Spleen (tissue), 11 donors: ENCODE measurements around the gene SMCHD1. TPM values are rescaled to one million over a fixed set of nuclear protein-coding genes. Genes with fewer than 3 reads are reported as not detected.
A peak's percentile ranks its signal among the peaks of the same experiment; 100 is the strongest.

Experiments used
- DNase-seq: peaks from one replicate; pipeline ENCODE4 v3.0.0-alpha.2; 2020
- H3K27ac ChIP-seq, 8 donors: fragments of 200-600 bp; sonication (generic) in 7 of 8; 1 replicate in 4 of 8; 2 replicates in 4 of 8; pipeline versions ENCODE4 v1.5.0 to v1.8.0; 2016 to 2021; ENCODE audit warnings: inconsistent platforms in 4 of 8, mild to moderate bottlenecking in 4 of 8, moderate library complexity in 1 of 8
- H3K27me3 ChIP-seq, 7 donors: fragments of 200-600 bp; sonication (generic) in 6 of 7; replicated peaks in 1 of 7; 1 replicate in 4 of 7; 2 replicates in 3 of 7; pipeline versions ENCODE4 v1.5.0 to v1.8.0; 2016 to 2021; ENCODE audit warnings: inconsistent platforms in 3 of 7, mild to moderate bottlenecking in 1 of 7
- H3K36me3 ChIP-seq, 6 donors: fragments of 200-600 bp; sonication (generic) in 5 of 6; 1 replicate in 4 of 6; 2 replicates in 2 of 6; pipeline versions ENCODE4 v1.5.0 to v1.8.0; 2016 to 2021; ENCODE audit warnings: inconsistent platforms in 2 of 6
- H3K4me1 ChIP-seq, 6 donors: fragments of 200-600 bp; sonication (generic) in 5 of 6; 1 replicate in 3 of 6; 2 replicates in 3 of 6; pipeline versions ENCODE4 v1.5.0 to v1.8.0; 2016 to 2021; ENCODE audit warnings: inconsistent platforms in 3 of 6
- H3K4me3 ChIP-seq, 8 donors: fragments of 200-600 bp; sonication (generic) in 7 of 8; 1 replicate in 4 of 8; 2 replicates in 4 of 8; pipeline versions ENCODE4 v1.5.0 to v1.8.0; 2016 to 2021; ENCODE audit warnings: inconsistent platforms in 4 of 8, mild to moderate bottlenecking in 4 of 8, moderate library complexity in 2 of 8
- H3K9me3 ChIP-seq, 8 donors: fragments of 200-600 bp; sonication (generic) in 7 of 8; 1 replicate in 4 of 8; 2 replicates in 4 of 8; pipeline versions ENCODE4 v1.5.0 to v1.8.0; 2016 to 2021; ENCODE audit warnings: inconsistent platforms in 4 of 8
- POLR2A ChIP-seq, 3 donors: fragments of 450-650 bp; IDR thresholded peaks; one replicate each; pipeline ENCODE4 v1.5.1; 2017; ENCODE audit warnings: antibody characterized with exemption in 3 of 3, mild to moderate bottlenecking in 1 of 3
- POLR2AphosphoS5 ChIP-seq, 3 donors: sonication (generic); formaldehyde crosslinking; IDR thresholded peaks; one replicate each; pipeline ENCODE4 v1.5.1; 2017; ENCODE audit warnings: antibody characterized with exemption in 3 of 3
- WGBS, 5 donors: extraction: QIAGEN DNeasy Blood & Tissue Kit in 3 of 5; methylation state at CpG; one replicate each; pipeline versions ENCODE4 v1.1.5 to v1.1.7; 2013 to 2018; 5-methylcytosine and 5-hydroxymethylcytosine counted together
- intact Hi-C: fragments of 100-400 bp; cut with DNase I; formaldehyde crosslinking; loops from one replicate; pipeline ENCODE4 v1.15.0; 2023; ENCODE audit warnings: low total_unique reads
- polyA plus RNA-seq, 3 donors: library from polyadenylated mRNA; stranded (reverse); fragments of 200-250 nt; gene quantifications; one replicate each; pipeline ENCODE4 v1.2.1, GENCODE V29; 2013
- total RNA-seq, 7 donors: library from RNA; depleted of rRNA in 3 of 7; stranded (reverse); fragments of >200 nt in 3 of 7; fragmentation: NEBNext Ultra II Directional in 4 of 7; extraction: Animal tissue kit (Norgen Biotek cat#: 25700) in 4 of 7; gene quantifications; one replicate each; pipeline versions ENCODE4 v1.1.0 to v1.2.1, GENCODE V29; 2016 to 2021
- TF ChIP-seq, protein P1 (sequence below), 11 experiments: fragments of 200-600 bp in 7 of 11; fragments of 450-650 bp in 4 of 11; sonication (generic) in 4 of 11; IDR thresholded peaks in 8 of 11; conservative IDR thresholded peaks in 3 of 11; 1 replicate in 7 of 11; 2 replicates in 4 of 11; pipeline versions ENCODE4 v1.4.0 to v1.8.0; 2016 to 2021; ENCODE audit warnings: antibody characterized with exemption in 11 of 11, inconsistent platforms in 4 of 11, mild to moderate bottlenecking in 1 of 11
- donor health status: healthy with polysubstance abuse.
- donor health status: DM: no; HTN: no; CAD: no; lungs with moderate emphysema.
- donor health status: DM: no; HTN: no; CAD: no.
- donor health status: Bipolar disorder and iron deficiency.
- donor health status: healthy.
- donor health status: DM: no; HTN: no; CAD: no.
- donor health status: DM: yes; HTN: yes; CAD: no.

The SMCHD1 gene
- total and polyA plus RNA-seq, 10 donors: 14.7 to 361 (median 148) TPM

DNA sequence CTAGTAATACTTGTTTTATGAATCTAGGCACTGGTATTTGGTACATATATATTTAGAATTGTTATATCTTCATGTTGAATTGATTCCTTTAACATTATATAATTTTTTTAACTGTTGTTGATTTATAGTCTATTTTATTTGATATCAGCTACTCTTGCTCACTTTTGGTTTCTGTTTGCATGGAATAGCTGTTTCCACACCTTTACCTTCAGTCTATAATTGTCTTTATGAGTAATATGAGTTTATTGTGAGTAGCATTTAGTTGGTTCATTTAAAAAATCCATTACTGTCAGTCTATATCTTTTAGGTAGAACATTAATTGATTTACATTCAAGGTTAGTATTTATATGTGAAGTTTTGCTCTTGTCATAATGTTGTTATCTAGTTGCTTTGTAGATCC, 58.6 kb downstream of the SMCHD1 start:
- Histone ChIP-seq H3K27ac (peak overlapping the region in 2 of 8 donors; percentile 11 to 30), H3K27me3 (no peaks in the 10 kb centered on the region), H3K36me3 (peaks cover 0 to 100% (median 82%) of the 10 kb centered on the region in 6 donors), H3K4me3 (no peak overlapping the region), H3K4me1 (peaks cover 0 to 34% (median 10%) of the 10 kb centered on the region in 6 donors), H3K9me3 (no peaks in the 10 kb centered on the region)
- TF ChIP-seq POLR2AphosphoS5 (IDR thresholded peaks at IDR 0.05) (no peak), POLR2A (IDR thresholded peaks at IDR 0.05) (no peak)
- TF ChIP-seq, protein P1, sequence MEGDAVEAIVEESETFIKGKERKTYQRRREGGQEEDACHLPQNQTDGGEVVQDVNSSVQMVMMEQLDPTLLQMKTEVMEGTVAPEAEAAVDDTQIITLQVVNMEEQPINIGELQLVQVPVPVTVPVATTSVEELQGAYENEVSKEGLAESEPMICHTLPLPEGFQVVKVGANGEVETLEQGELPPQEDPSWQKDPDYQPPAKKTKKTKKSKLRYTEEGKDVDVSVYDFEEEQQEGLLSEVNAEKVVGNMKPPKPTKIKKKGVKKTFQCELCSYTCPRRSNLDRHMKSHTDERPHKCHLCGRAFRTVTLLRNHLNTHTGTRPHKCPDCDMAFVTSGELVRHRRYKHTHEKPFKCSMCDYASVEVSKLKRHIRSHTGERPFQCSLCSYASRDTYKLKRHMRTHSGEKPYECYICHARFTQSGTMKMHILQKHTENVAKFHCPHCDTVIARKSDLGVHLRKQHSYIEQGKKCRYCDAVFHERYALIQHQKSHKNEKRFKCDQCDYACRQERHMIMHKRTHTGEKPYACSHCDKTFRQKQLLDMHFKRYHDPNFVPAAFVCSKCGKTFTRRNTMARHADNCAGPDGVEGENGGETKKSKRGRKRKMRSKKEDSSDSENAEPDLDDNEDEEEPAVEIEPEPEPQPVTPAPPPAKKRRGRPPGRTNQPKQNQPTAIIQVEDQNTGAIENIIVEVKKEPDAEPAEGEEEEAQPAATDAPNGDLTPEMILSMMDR (IDR thresholded peaks at IDR 0.05 in 8 of 11, conservative IDR thresholded peaks at IDR 0.05 in 3 of 11): no peak
- DNase-seq: no peak
- intact Hi-C loops: loop anchor here (10.0 kb wide), 1 partner anchor 51 kb away; no protein-coding TSS in a partner anchor

DNA sequence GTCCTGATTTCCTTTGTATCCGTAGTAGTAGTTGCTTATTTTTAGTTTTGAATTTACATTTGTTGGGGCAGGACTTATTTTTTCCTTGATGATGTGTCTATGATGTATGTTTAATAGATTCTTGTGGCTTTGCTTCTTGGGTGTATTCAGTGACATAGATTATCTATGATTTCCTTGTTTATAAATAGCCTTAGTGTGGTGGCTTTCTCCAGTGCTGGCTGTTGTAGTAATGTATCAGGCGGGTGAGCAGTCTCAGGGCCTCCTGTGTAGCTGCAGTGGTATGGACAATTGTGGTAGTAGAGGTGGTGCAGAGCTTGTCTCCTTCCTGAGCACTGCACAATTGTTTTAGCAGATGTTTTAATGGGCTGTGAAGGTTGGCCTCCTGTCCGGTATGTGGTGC, 60.5 kb downstream of the SMCHD1 start:
- Histone ChIP-seq H3K4me3 (no peak overlapping the region), H3K9me3 (no peaks in the 10 kb centered on the region), H3K27me3 (no peaks in the 10 kb centered on the region), H3K36me3 (peaks cover 0 to 100% (median 85%) of the 10 kb centered on the region in 6 donors), H3K4me1 (peaks cover 0 to 34% (median 10%) of the 10 kb centered on the region in 6 donors), H3K27ac (peak overlapping the region in 1 of 8 donors; percentile 11)
- no peak for DNase-seq
- no peak for TF ChIP-seq POLR2A (IDR thresholded peaks at IDR 0.05)
- TF ChIP-seq, protein P1 (IDR thresholded peaks at IDR 0.05 in 8 of 11, conservative IDR thresholded peaks at IDR 0.05 in 3 of 11): no peak
- TF ChIP-seq POLR2AphosphoS5 (IDR thresholded peaks at IDR 0.05): no peak
- intact Hi-C loops: loop anchor here (10.0 kb wide), 1 partner anchor 49 kb away; no protein-coding TSS in a partner anchor
- WGBS, 5 donors: 94 to 100% (median 96%) methylated on average over 3 of the region's 3 CpGs

DNA sequence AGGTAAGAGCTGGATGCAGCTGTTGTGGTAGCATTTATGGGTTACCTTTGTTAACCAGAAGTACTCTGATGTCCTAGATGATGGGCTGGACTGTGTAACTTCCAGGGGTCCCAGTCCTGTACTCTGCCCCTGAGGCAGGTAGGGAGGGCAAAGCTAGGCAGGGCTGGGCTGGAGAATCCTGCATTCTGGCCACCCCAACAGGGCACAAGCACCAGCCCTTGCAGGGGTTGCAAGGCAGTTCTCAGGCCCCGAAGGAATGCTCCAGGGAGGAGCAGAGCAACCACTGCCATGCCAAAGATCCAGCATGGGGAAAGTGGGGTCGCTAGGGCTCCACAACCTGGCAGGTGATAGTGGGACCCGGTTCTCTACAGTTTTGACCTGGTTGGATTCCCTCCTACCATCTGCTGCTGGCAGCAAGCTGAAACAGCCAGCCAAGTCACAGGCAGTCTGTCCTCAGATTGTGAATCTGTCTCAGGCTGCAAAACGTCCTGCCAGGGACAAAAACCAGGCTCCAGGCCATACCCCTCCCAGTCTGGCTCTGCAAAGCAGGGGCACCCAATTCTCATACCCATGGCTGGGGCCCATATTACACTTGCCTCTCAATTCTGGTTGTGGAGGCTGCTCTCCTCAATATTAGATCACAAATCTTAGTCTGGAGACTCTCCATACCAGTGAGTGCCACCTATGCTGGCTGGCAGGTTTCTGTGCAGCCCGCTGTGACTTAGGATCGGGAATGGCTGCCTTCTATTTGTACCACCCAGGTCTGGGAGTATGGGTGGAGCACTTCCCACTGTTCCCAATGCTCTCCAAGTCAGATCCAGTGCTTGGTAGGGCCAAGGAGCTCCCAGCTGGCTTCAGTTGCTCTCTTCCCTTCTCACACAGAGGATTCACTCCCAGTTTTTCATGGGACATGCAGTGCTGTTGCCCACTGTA, 61.1 kb downstream of the SMCHD1 start:
- TF ChIP-seq, protein P1 (IDR thresholded peaks at IDR 0.05 in 8 of 11, conservative IDR thresholded peaks at IDR 0.05 in 3 of 11): no peak
- no peak for TF ChIP-seq POLR2A (IDR thresholded peaks at IDR 0.05)
- peak in 2 of 3 donors; percentile 25 to 26 for TF ChIP-seq POLR2AphosphoS5 (IDR thresholded peaks at IDR 0.05)
- peaks cover 0 to 34% (median 10%) of the 10 kb centered on the region in 6 donors for H3K4me1 ChIP-seq

DNA sequence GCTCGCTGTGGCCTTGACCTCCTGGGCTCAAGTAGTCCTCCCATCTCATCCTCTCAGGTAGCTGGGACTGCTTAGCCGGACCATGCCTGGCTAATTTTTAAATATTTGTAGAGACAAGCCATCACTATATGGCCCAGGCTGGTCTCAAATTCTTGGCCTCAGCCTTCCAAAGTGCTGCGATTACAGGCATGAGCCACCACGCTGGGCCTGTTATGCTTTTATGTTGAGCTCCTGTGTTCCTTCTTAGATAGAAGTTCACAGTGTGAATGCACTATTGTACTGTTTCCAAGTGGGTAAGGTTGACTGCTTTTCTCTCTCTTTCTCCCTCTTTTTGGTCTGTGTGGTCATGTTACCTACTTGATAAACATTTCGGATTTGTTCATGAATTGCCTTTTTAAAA, 61.9 kb downstream of the SMCHD1 start:
- Histone ChIP-seq H3K4me1 (peaks cover 0 to 34% (median 10%) of the 10 kb centered on the region in 6 donors), H3K9me3 (no peaks in the 10 kb centered on the region), H3K4me3 (no peak overlapping the region), H3K36me3 (peaks cover 0 to 100% (median 85%) of the 10 kb centered on the region in 6 donors), H3K27ac (no peak overlapping the region), H3K27me3 (no peaks in the 10 kb centered on the region)
- 89 to 97% (median 94%) methylated on average over 5 of the region's 5 CpGs for WGBS, 5 donors
- TF ChIP-seq, protein P1 (IDR thresholded peaks at IDR 0.05 in 8 of 11, conservative IDR thresholded peaks at IDR 0.05 in 3 of 11): no peak
- TF ChIP-seq POLR2A (IDR thresholded peaks at IDR 0.05) (no peak), POLR2AphosphoS5 (IDR thresholded peaks at IDR 0.05) (no peak)
- intact Hi-C loops: loop anchor here (10.0 kb wide), 1 partner anchor 47 kb away; no protein-coding TSS in a partner anchor
- no peak for DNase-seq

More for the DNA sequence above, 61.1 kb downstream of the SMCHD1 start:
- peak overlapping the region in 1 of 8 donors; percentile 11 for H3K27ac ChIP-seq
- H3K4me3 ChIP-seq: no peak overlapping the region
- no peaks in the 10 kb centered on the region for H3K9me3 ChIP-seq
- no peaks in the 10 kb centered on the region for H3K27me3 ChIP-seq
- 84 to 96% (median 92%) methylated on average over 3 to 6 of the region's 6 CpGs for WGBS, 5 donors
- H3K36me3 ChIP-seq: peaks cover 0 to 100% (median 86%) of the 10 kb centered on the region in 6 donors
- DNase-seq: peak; percentile 60
- intact Hi-C loops: loop anchor here (10.0 kb wide), 1 partner anchor 48 kb away; no protein-coding TSS in a partner anchor
